HG03159 (cell line): Measurements from ENCODE around the gene SNX10.

Source experiments
- ATAC-seq: cut with Tn5 transposase; IDR thresholded peaks from one replicate; pipeline ENCODE4 v1.9.1; 2021; ENCODE audit warnings: mild to moderate bottlenecking, moderate library complexity; ENCODE audit not compliant: unreplicated experiment

SNX10 gene

DNA sequence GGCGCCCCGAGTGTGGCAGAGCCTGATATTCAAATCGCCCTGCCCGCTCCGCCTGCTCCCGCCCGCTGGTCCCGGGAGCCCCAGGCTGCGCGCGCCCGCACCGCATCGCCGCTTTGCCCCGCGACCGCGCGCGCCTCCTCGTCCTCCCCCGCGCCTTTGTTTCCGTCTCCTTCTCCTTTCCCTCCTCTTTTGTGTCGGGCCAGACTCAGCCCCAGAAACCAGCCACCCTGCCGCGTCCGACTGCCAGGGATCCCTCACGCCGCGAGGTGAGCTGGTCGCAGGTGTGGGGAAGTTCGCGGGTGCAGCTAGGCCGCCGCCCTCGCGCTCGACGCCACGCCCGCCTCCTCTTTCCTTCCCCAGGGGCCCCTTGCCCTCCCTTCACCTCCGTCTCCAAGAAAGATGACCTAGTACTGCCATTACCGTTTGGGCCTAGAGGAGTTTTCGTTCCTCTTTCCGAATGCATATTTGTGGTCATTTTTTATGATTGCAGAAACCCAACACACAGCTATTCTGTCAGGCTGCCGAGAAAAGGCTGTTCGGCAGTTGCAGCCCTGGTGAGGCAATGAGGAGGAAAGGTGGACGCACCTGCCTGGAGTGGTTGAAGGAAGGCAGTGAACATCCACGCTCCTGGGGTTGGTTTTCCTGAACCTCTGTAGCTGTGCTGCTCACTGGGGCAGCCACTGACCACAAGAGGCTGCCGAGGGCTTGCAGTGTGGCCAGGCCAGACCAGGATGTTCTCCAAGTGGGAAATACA lies 107.3 kb downstream of the SNX10 start:
- peak; percentile 83 for ATAC-seq

DNA sequence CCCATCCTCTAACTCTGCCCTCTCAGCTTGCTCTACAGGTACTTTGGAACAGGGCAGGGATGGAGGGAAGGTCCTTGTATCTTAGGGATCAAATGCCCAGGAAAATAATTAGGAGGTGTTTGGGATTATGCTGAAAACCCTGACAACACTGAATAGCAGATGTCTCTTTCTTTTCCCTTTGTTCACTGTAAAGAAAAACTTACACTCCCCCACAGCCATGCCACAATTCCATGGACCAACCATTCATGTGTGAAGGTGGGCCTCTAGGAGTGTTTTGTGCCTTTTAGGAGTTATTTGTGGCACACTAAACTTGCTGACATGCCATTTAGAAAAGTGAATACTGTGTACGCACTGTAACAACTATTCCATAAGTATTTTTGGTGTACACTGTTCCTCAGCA lies 108.1 kb downstream of the SNX10 start:
- ATAC-seq = no peak

DNA sequence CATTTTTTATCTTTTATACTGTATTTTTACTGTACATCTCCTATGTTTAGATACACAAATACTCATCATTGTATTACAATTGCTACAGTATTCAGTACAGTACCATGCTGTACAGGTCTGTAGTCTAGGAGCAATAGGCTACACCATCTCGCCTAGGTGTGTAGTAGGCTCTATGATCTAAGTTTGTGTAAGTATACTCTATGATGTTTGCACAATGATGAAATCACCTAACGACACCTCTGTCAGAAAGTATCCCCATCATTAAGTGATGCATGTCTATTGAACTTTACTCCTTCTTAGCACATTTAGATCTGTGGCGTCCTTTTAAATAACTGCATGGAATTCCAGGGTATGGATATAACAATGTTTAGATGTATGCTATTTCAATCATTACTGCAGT lies 112.0 kb downstream of the SNX10 start:
- ATAC-seq = no peak

DNA sequence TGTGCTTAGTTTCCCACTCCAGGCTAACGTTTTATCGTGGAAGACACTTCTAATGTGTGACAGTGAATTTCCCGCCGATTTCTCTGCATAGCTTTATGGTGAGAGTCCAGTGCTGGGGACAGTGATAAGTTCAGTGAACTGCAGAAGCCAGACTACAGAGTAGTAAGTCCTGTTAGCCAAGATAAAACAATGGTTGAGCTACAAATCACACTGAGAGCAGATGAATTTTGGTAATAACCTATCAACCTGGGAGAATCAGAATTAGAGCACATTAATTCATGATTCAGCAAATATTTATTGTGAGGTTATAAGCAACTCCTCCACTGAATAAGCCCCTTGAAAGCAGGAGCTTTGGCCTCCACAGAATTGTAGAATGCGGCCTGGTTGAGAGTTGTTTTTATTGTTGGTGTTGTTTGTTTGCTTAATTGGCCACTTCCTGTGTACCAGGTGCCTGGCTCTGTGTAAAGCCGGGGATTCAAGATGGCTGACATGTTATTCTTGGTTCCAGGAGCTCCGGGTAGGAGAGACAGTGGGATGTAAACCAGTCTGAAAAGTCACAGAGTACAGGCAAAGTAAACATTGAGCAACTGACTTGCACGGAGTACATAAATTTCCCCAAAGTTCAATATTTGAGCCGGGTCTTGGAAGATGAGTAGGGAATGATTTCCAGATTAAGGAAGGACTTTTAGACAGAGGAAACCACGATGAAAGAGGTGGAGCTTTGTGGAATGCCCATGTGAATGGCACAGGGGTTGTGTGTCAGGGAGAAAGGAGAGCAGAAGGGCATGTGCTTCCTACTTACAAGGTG lies 112.7 kb downstream of the SNX10 start:
- no peak for ATAC-seq

DNA sequence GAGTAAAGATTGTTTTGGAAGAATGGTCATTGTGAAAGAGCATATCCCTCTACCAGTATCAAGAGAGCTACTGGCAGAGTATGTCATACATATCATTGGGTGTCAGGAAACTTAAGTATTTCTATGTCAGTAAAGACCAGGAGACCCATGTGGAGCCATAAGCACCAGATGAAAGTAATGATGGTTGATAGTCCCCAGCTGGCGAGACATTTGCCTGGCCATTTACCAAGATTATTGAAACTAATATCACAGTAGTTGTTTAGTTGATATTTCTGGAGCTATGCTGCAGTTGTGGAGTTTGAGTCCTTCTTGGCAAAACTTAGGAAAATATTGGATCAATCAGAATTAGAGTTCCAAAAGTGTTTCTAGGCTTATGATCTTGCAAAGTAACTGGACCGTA lies 114.8 kb downstream of the SNX10 start:
- ATAC-seq = no peak

DNA sequence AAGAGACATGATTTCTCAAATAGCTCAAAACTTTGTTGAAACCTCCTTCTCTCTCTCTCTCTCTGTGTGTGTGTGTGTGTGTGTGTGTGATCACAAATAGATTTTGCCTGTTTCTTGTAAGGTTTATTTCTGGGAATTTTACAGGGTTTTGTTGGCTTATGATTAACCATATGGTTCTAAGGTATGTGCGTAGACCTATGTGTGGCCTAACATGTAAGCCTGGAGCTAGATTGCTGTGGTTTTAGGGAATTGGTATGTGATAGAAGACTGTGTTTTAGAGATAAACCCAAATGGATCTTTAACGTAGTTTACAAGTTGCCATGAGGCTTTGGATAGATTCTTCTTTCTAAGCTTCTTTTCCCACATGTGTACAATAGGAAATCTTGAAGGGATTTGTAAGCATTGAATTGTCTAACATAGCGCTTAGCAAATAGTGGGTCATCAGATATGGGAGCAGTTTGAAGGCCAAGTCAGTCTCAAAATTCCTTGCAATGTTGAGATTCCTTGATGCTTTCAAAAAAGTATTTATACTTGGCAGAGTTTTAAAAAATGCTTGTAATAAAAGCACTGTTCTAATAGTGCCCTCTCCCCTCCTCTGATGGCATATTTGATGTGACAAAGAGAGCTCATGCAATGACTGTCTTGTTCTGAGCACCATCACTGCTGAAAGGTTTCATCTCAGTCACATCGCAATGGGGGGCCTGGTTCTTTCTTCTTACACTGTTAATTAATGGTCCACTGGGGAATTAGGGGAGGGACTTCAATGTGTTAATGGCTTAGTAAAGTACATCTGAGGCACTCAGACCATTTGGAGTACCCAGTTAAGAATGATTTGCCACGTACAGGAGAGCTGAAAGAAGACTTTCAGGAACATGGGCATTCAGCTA lies 118.2 kb downstream of the SNX10 start:
- ATAC-seq = no peak

DNA sequence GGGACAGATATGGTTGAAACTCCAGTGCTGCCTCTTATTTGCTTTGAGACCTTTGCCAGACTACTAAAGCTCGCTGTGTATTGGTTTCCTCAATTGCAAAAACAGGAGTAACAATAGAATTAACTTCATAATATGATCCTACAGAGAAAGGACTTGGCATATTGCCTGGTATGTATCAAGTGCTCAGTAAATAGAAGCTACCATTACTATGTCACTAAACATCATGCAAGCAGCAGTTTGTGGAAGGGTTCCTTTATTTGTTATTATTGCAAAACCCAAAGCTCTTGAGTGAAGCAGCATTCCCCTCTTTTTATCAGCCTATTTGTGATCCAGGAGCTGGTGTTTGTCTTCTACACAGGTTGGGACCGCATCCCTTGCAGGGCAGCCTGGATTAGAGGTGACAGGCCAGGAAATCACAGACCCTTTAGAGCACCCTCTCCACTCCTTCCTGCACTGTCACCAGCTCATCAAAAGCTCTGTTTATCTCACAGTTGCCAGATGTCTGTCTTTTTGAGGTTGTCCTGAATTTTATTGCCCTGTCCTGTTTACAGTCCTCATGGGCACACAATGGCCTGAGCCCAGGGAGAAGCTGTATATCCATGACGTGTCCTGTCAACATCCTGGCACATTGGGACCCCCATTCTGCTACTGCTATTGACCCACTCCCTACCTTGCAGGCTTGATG lies 121.5 kb downstream of the SNX10 start:
- no peak for ATAC-seq

DNA sequence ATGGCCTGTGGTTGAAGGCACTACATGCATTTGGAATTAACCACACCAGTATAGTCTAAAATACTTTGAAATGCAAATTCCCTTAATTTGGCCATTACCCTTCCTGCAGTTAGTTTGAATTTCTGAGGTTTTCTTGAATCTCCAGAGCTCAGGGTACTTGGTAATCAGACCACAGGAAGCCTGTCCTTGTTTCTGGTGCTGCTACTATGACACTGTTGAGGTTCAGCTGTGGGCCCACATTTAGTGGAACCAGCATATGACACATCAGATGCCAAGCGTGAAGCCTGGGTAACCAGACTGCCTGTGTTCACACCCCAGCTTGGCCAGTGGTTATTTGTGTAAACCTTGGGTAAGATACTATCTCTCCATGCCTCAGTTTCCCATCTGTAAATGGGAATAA lies 124.3 kb downstream of the SNX10 start:
- ATAC-seq = no peak

DNA sequence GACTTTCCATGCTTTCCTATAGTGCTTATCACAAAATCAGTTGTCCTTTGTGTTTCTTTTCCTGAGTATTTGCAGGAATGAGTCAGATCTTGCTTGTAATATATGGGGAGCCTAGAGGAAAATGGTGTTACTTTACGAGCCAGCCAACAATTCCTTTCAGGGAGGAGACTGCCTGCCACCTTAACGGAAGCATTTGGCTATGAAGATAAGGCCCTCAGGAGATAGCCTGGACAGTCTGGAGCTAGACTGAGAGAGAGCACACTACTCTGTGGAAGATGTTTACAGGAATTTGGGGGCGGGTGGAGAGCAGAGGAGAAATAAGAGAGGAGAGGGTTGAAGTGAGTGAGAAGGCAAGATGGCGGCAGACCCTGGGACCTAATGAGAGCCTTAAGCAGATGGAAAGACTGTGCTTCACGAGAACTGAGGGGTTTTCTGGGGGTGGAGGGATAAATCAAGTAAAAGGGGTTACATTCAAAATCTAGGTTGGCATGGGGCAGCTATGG lies 126.3 kb downstream of the SNX10 start:
- no peak for ATAC-seq

DNA sequence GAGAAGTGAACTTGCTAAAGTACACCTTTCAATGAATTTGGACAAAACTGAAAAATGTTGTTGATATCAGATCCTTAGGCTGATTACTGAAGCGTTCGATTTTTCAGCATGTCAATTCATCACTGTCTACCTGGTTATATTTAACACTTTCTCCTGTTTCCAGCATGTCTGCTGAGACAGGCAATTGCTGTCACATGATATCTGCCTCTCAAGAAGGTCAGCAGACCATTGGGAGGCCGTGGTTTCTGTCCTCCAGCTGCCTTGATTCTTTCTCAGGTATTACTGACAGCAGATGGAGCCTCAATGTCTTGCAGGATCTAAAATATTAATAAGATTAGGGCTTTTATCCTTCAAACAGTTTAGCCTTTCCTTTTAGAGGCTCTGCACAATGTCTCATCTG lies 127.5 kb downstream of the SNX10 start:
- no peak for ATAC-seq

DNA sequence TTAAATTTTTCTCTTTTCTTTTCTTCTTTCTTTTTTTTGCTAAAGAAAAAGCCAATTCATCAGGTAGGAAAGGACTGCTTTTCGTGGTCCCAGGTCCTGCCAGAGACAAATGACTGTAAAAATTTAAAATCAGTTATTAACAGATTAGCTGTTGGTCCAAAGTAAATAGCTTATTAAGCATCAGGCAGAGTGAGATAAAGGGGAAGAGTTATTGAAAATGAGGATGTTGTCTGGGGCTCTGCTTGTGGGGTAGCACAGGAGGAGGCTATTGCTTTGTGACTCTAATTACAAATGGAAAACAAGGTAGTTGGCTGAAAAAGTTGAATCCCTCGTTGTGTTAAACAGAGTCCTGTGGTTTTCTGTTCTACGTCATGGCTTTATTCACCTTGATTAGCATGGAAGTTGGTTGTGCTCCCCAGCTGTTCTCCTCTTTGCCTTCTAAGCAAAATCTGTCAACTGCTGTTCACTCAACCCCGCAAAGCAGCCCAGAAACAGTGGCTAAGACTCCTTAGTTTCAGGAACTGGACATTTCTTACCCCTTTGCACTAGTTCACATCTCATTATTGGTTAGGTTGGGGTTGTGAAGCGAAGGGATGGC lies 128.9 kb downstream of the SNX10 start:
- ATAC-seq = no peak

DNA sequence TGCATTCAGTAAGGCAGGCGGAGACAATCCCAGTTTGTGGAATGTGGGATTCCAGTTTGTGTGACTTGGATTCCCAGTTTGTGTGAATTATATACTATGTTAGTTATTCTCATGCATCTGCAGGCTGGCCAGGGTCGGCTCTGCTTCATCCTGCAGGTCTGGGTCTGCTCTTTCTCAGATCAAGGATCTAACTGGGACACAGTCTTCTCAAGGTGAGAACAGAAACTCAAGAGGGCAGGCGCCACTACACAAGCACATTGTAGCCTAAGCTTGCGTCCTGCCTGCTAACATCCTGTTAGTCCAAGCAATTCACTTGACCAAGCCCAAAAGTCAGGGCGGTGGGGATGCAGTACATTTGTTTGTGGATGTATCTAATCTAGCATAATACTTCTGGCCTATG lies 131.1 kb downstream of the SNX10 start:
- no peak for ATAC-seq

DNA sequence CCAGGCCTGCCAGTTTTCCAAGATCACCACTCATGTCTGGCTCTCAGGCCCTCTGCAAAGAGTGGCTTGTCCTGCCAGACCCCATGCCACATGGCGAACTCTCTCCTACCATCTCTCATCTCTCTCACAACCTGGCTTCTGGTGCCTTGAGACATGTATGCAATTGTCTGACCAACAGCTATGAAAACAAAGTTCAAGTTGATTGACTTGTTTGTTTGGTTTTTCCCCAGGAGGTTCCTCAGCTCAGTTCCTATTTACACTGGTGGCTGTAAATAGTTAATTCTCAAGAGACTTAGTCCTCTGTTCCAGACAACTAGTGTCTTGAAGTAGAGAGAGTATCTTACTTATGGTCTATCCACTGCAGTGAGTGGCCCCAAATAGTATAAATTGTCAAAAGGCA lies 131.8 kb downstream of the SNX10 start:
- no peak for ATAC-seq
